Measurements from ENCODE around the gene PLSCR3.
A peak's percentile ranks its signal among the peaks of the same experiment; 100 is the strongest.
"Not testable (repeated sequence)": the region's sequence is repeated elsewhere in the genome, so short reads cannot be mapped to it uniquely, and the experiment has no call there.

The PLSCR3 gene

DNA sequence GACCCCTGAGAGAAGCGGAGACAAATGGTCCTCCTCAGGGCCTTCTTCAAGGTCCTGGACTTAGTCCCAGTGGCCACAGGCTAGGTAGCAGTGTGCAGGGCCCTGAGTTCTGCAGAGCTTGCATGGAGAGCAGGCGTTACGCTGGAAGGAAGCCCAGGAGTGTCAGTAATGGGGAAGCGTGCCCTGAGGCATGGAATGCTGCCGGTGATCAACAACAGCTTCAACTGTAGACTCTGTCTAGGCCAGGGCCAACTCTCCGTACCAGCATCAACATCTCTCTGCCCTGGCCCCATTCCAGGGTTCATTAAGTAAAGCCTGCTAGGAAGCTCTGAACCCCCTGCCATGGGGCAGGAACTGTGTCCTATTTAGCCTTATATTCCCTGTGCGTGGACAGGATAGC, 14.0 kb downstream of the PLSCR3 start:
- Histone ChIP-seq H2AFZ (peak overlapping the region; percentile 97), H3K4me1 (peaks cover 17% of the 10 kb centered on the region), H3K27ac (peak overlapping the region; percentile 88), H3K4me3 (ENCODE audit: low read depth, low read length) (peak overlapping the region; percentile 63), H3K36me3 (ENCODE audit: control insufficient read depth, insufficient read depth, low read length) (no peaks in the 10 kb centered on the region), H3K27me3 (ENCODE audit: control insufficient read depth, insufficient read depth, low read length) (no peaks in the 10 kb centered on the region), H3K9ac (no peak overlapping the region), H3K79me2 (peaks cover 6% of the 10 kb centered on the region), H3K9me3 (ENCODE audit: control insufficient read depth, low read length) (no peaks in the 10 kb centered on the region), H3K4me2 (ENCODE audit: low read length) (peak overlapping the region; percentile 91)
- no peak for TF ChIP-seq CTCF (IDR thresholded peaks at IDR 0.05)

DNA sequence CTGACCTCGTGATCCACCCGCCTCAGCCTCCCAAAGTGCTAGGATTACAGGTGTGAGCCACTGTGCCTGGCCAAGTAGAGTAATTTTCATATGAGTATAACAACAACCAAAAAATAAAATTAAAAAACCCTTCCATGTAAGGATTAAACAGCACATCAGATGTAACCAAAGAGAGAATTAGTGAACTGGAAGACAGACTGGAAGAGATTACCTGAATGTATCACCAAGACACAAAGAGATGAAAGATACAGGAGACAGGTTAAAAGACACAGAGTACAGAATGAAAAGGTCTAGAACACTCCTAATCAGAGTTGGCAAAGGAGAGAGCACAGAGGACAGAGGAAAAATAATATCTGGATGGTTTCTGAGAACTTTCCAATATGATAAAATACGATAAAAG, 15.2 kb downstream of the PLSCR3 start:
- Histone ChIP-seq H3K9ac (no peak overlapping the region), H3K36me3 (ENCODE audit: control insufficient read depth, insufficient read depth, low read length) (no peaks in the 10 kb centered on the region), H2AFZ (no peak overlapping the region), H3K9me3 (ENCODE audit: control insufficient read depth, low read length) (no peaks in the 10 kb centered on the region), H3K79me2 (peaks cover 6% of the 10 kb centered on the region), H3K4me3 (ENCODE audit: low read depth, low read length) (no peak overlapping the region), H3K4me1 (peaks cover 17% of the 10 kb centered on the region), H3K27ac (no peak overlapping the region), H3K4me2 (ENCODE audit: low read length) (no peak overlapping the region), H3K27me3 (ENCODE audit: control insufficient read depth, insufficient read depth, low read length) (no peaks in the 10 kb centered on the region)
- no peak for TF ChIP-seq CTCF (IDR thresholded peaks at IDR 0.05)

GRCh38 chr17:7374353-7374752, 20.0 kb downstream of the PLSCR3 start:
- Histone ChIP-seq H3K9me3 (ENCODE audit: control insufficient read depth, low read length) (no peaks in the 10 kb centered on the region), H2AFZ (no peak overlapping the region), H3K27ac (no peak overlapping the region), H3K4me1 (peaks cover under 1% of the 10 kb centered on the region), H3K79me2 (peaks cover 3% of the 10 kb centered on the region), H3K4me3 (ENCODE audit: low read depth, low read length) (no peak overlapping the region), H3K9ac (no peak overlapping the region), H3K4me2 (ENCODE audit: low read length) (no peak overlapping the region), H3K27me3 (ENCODE audit: control insufficient read depth, insufficient read depth, low read length) (no peaks in the 10 kb centered on the region), H3K36me3 (ENCODE audit: control insufficient read depth, insufficient read depth, low read length) (no peaks in the 10 kb centered on the region)
- TF ChIP-seq CTCF (IDR thresholded peaks at IDR 0.05) = no peak

DNA sequence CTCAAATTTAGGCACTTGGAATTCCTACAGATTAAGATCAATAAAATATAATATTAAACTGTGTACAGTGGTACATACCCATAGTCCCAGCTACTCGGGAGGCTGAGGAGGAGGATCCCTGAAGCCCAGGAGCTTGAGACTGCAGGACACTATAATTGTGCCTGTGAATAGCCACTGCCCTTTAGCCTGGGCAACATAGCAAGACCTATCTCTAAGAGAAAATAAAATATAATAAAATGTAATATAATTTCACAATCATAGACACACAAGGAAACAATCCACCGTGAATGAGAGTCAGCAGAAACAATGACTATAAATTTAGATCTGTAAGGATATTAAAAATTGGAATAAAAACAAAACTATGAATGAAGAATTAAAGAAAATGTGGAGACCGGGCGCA, 23.5 kb downstream of the PLSCR3 start:
- H3K27ac ChIP-seq = no peak overlapping the region
- no peaks in the 10 kb centered on the region for H3K79me2 ChIP-seq
- no peak overlapping the region for H3K4me3 ChIP-seq (ENCODE audit: low read depth, low read length)
- TF ChIP-seq CTCF (IDR thresholded peaks at IDR 0.05) = no peak
- no peak overlapping the region for H3K9ac ChIP-seq
- no peak overlapping the region for H3K4me2 ChIP-seq (ENCODE audit: low read length)
- H3K36me3 ChIP-seq (ENCODE audit: control insufficient read depth, insufficient read depth, low read length) = no peaks in the 10 kb centered on the region
- H3K9me3 ChIP-seq (ENCODE audit: control insufficient read depth, low read length) = no peaks in the 10 kb centered on the region
- no peaks in the 10 kb centered on the region for H3K27me3 ChIP-seq (ENCODE audit: control insufficient read depth, insufficient read depth, low read length)
- no peak overlapping the region for H2AFZ ChIP-seq
- H3K4me1 ChIP-seq = no peaks in the 10 kb centered on the region

DNA sequence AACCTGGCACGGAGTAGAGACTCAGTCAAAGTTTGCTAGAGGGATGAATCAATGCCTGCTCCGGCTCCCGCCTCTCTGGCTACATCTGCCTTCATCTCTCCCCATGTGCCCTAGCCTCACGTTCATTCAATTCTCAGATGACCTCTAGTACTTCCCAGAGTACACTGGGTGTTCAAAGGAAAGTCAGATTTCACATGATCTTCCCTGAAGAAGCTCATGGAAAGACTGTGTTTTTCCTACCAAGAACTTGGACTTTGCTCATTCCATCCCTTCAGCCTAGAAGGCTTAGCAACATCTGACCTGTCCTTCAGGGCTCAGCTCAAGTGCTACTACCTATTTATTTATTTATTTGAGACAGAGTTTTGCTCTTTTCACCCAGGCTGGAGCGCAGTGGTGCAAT, 24.5 kb downstream of the PLSCR3 start:
- no peaks in the 10 kb centered on the region for H3K36me3 ChIP-seq (ENCODE audit: control insufficient read depth, insufficient read depth, low read length)
- H3K27ac ChIP-seq = no peak overlapping the region
- no peak overlapping the region for H3K9ac ChIP-seq
- no peak overlapping the region for H2AFZ ChIP-seq
- no peak overlapping the region for H3K4me3 ChIP-seq (ENCODE audit: low read depth, low read length)
- H3K9me3 ChIP-seq (ENCODE audit: control insufficient read depth, low read length) = no peaks in the 10 kb centered on the region
- no peak overlapping the region for H3K4me2 ChIP-seq (ENCODE audit: low read length)
- H3K79me2 ChIP-seq = no peaks in the 10 kb centered on the region
- no peaks in the 10 kb centered on the region for H3K4me1 ChIP-seq
- TF ChIP-seq CTCF (IDR thresholded peaks at IDR 0.05) = no peak
- H3K27me3 ChIP-seq (ENCODE audit: control insufficient read depth, insufficient read depth, low read length) = no peaks in the 10 kb centered on the region

GRCh38 chr17:7368599-7368994, 25.7 kb downstream of the PLSCR3 start:
- not testable (repeated sequence) for H3K4me2 ChIP-seq (ENCODE audit: low read length); H3K27ac ChIP-seq; H3K79me2 ChIP-seq; H3K9me3 ChIP-seq (ENCODE audit: control insufficient read depth, low read length); H3K4me1 ChIP-seq; H3K9ac ChIP-seq; H2AFZ ChIP-seq; H3K36me3 ChIP-seq (ENCODE audit: control insufficient read depth, insufficient read depth, low read length); H3K27me3 ChIP-seq (ENCODE audit: control insufficient read depth, insufficient read depth, low read length); H3K4me3 ChIP-seq (ENCODE audit: low read depth, low read length)

Measured in parathyroid adenoma (tissue), 2 donors.